NCI-H774 (cell line): Measurements from ENCODE around the gene SLX4IP.

Source experiments
- DNase-seq: peaks from one replicate; lab custom pipeline; 2025; lab: John Stamatoyannopoulos, UW

SLX4IP gene

DNA sequence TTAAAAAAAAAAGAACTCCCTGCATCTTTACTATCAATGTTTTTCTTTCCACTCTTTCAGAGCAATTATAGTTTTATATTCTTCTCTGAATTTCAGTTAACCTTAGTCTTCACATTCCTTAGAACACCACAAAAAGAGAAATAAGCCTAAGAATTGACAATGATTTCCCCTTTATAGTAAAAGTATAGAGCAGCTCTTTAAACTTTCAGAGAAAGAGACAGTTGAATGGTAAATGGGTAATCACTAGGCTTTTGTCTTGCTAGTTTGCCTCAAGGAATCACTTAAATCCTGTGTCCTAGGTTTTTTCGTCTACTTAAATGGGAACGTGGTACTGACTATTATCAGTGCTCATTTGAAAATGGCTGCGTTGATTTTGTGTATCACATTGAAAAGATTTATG lies 31.8 kb downstream of the SLX4IP start:
- DNase-seq, result no peak

DNA sequence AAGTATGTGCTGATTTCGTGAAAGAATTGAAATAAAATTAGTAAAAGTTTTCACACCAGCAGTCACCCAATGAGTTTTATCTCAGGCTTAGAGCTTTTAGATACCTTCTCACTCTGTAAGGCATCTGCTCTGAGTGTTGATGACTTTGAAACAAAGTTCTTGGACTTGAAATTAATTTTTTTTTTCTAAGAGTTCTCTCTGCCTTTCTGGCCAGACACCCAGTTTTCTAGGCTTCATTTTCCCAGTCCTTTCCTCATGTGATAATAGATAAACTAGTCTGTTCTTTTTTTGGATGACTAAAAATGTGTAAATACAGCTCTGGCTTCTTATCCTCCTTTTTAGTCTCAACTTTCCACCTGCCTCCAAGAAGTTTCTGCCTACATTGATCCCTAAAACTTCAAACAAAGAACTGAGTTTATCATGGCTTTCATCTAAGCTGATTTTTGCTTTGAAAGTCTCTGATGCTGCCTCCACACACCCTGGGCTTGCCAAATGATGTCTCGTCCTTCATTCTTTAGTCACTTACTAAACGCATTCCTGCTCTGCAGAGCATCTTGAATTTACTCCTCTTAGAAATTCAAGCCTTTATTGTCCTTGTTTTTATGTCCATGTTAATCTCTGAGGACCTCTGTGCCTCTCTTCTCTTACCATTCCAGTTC lies 32.7 kb downstream of the SLX4IP start:
- DNase-seq, result no peak

DNA sequence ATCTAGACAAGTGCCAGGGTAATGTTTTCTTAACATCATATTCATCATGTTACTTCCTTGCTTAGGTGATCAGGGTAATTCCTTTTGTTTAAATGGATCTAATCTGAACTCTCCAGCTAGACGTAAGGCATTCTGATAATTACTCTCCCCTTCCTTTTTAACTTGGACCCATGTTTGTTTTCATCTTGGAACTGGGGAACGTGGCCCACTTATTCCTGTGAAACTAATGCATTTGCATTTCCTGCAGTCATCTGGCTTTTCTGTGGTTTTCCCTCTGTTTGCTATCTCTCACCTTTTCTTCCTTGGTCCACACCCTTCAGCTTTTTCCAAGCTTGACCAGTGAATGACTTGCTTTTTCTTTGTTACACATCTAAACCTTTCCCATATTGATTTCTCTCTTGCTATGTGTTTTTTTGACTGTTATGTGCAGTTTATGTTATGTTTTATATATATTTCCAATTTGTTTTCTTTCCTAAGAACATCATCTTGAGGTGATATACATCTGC lies 33.3 kb downstream of the SLX4IP start:
- no peak for DNase-seq

DNA sequence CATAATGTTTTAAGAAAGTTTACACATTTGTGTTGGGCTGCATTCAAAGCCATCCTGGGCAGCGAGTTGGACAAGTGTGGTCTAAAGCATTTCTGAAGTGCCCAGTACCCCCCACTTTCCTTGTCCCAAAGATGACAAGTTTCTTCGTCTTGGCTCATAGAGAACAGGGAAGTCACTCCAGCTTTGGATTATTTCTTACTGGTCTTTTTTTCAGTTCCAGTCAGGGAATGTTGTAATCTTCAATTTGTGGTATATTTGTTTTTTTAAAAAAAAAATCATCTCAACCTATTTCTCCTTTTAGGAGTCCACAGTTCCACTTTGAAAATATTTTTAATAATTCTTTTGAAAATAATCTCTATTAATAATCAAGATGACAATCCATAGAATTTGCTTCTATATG lies 34.0 kb downstream of the SLX4IP start:
- DNase-seq, result no peak

DNA sequence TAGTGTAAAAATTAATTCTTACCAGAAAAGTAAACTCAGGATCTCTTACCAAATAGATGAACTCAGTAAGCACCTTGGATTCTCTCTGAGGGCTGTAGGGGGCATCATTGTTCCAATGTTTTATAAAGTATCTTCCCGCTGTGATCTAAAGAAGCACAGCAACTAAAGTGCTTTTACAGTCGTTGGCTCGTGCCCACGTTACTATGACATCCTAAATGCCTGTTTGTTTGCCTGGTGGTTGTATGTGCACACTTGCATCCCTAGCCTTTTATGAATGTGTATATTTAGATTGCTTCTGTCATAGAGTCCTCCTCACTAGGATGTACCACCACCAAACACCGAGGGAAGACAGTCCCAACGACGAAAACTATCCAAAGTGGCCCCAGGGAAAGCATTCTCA lies 34.5 kb downstream of the SLX4IP start:
- peak; percentile 84 for DNase-seq

DNA sequence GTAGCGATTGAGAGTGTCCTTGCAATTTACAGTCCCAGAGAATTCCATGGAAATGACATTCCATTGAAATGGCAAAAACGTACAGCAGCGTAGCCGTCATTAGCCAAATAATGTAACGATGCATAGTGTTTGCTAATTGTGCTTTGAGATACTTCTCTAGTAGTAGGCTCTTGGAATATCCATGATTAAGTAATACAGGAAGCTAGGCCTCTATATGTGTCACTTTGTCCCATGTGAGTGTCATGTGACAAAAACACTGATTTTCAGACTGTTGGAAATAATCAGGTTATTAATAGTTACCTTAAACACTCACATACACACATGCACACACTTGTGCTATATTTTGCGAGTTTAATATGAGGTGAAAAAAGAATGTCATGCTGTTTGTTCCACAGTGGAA lies 35.2 kb downstream of the SLX4IP start:
- no peak for DNase-seq

DNA sequence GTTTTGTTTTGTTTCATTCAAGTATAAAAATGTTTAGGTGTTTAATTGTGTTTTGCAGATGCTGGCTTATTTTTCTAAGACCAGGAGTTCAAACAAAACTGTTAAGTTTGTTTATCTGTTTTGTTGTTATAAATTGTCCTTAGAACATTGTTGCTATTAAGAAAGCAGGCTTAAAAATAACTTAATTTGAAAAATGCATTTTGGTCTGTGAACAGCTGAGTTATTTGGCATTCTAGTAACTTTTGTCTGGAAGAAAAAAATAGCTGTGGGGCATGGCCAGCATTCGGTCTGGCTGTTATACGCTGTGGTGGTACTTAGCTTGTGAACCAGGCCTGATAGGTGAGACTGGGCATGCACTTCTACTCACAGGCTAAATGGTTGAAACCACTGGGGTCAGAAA lies 37.8 kb downstream of the SLX4IP start:
- no peak for DNase-seq

DNA sequence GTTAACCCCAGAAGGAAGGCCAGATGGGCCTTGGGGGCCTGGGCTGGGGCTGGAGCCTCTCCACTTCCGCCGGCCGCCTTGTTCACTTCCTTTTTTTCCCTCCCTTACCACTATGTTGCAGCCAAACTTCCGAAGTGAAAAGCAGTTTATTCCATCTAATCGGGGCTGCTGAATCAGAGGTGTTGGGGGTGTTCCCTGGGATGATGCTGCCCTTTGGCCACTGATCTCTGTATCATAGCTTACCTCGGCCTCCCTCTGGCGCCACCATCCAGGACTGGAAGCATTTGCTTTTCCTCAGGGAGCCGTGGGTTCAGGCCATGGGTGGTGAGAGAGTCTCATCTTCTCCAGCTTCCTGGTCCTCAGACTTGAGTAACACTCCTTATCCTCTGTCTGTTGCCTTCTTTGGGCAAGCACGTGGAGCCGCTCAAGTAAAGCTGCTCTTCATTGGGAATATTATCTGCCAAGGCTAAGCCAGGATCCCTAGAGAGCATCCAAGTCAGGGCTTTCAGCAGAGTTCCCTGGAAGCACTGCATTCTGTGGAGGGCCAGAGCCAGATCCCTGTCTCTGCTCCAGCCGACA lies 39.6 kb downstream of the SLX4IP start:
- no peak for DNase-seq

DNA sequence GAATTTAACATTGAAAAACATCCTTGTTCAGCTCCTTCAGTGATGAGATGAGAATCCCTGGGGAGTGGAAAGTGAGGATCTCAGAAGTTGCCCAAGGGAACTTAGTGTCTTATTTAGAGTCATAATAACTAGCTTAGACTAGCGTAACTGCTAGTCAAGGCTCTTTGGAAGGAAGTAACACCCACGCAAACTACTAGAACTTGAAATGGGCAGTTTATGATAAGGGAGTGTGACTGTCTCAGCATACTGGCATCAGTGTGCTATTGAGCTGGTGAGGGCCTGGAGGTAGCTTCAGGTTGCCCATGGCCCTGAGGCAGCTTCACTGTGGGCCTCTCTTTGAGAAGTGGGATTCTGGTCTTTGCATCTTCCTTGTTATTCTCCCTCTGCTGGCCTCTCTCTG lies 40.1 kb downstream of the SLX4IP start:
- DNase-seq, result no peak

DNA sequence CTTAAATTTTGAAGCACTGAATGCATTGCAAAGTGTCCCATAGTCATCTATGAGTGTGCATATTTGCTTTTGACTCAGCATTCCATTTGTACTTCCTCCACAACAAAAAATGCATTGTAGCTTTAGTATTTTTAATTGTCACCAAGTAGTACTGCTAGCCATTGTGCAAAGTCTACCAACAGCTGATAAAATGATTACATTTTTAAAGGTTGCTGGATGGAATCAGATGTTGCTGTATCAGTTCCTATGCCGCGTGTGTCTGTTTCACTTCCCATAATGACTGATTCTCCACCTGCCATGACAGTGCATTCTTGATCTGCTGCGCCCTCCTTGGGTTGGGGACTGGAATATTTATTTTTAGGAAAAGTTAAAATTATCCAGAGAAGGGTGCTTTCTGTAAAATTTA lies 41.2 kb downstream of the SLX4IP start:
- no peak for DNase-seq

DNA sequence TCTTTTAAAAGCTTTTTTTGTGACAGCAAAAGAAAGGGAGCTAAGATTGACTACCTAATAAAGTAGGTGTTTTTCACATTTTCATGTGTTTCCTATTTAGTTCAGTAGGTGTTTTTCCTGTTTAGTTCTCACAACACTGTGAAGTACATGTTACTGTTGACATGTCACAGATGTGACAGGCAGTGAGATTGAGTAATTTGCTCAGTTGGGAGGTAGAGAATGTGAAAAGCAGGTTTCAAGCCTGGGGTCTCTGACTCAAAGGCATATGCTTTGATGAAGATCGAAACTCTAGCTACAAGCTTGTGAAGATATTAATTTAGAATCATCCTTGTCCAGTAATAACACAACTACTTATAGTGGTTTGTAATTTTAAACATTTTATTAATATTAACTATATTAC lies 43.1 kb downstream of the SLX4IP start:
- no peak for DNase-seq

DNA sequence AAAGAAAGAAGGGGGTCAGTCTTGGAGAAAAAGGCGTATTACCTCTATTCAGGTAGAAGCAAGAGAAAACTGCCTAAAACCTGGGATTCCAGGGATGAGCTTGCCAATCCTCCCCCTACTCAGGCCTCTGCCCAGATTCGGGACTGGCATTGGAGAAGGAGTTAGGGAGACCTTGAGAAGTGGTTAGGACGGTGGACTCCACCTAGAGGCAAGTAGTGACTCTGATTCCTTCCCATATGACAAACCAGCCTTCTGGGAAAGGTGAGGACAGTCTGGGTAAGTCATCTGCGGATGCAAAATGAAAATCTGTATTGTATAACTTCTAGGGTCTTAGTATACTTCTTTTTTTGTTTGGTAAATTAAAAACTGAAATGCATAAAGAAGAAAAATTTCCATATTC lies 43.8 kb downstream of the SLX4IP start:
- no peak for DNase-seq

DNA sequence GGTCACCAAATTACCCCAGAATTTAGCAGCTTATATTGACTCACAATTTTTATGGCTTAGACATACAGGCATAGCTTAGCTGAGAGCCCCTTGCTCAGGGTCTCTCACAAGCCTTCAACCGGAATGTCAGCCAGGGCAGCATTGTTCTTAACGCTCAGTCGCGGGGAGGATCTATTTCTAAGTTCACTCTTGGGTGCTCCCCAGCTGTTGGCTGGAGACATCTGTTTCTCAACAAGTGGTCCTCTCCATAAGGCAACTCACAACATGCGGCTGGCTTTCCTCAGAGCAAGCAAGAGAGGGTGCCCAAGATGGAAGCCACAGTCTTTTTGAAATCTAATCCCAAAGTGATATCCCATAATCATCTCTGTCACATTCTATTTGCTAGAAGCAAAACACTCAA lies 46.6 kb downstream of the SLX4IP start:
- no peak for DNase-seq

DNA sequence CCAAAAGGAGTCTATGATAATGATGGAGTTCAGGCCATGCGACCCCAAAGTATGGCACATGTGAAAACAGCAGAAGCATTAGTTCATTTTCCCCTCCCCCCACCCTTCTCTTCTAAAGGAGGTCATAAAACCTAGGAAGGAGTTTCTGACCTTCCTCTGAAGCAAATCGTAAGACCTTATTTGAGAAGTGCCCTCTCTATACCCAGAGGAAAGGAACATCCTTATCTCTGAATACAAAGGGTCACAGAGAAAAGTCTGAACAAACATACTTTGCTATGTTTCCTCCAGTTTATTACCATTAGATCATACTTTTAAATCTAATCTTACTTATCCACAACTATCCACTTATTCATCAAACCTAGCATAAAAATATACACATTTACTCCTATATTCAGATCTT lies 48.6 kb downstream of the SLX4IP start:
- no peak for DNase-seq

DNA sequence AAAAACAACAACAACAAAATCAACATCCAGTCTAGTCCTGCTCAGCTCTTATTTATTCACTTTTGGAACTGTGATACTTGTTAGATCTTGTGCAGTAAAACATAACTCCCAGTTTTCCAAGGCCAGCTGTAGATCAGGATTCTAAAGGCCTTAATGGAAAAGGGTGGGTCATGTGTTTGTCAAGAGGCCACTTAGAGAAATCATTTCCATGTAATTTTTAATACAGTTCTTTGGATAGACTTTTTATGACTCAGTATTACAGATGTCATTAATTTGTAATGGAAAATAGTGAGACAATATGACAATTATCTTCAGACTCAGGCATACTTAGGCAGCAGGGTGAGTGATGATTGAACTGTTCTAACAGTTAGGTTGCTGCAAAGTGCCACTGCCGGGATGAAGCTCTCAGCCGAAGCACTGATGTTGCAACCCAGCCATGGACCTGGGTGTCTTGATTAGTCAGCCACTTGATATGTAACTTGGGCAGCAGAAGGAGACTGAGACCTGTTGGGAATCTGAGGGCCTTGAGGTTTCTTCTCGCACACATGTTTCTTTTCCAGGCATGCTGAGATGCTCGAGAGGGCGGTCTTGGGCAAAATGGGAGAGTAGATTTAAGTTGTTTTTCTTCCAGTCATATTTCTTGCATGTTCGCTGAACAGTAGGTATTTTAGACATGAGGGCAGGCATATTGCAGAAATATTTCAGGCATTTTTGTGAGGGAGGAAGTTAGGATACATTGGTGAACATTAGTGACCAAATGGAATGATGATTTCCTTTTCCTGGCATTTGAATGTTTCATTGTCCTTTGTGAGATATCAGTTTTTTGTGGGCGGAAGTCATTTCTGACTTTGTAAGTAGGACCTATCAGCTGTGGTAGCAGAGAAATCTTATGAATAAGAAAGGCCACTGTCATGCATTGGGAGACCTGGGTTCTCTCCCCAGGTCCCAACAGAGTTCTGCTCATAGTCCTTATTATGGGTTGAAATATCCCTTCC lies 52.3 kb downstream of the SLX4IP start:
- DNase-seq, result no peak

DNA sequence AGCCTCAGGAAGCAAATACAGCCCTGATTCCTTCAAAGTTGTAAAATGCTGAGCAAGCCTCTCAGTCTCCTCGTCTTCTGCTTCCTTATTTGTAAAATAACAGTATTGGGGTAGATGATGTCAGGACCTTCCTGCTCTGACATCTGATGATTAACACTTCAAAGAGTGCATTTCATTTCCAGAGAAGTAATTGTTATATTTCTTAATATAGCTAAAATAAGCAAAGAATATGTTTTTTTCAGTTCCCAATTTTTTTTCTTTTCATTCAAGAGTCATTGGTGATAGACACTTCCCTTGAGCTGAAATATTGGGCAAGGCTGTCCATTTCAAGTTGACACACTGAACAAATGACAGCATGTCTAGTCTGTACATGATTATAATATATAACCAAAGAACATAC lies 53.4 kb downstream of the SLX4IP start:
- no peak for DNase-seq

DNA sequence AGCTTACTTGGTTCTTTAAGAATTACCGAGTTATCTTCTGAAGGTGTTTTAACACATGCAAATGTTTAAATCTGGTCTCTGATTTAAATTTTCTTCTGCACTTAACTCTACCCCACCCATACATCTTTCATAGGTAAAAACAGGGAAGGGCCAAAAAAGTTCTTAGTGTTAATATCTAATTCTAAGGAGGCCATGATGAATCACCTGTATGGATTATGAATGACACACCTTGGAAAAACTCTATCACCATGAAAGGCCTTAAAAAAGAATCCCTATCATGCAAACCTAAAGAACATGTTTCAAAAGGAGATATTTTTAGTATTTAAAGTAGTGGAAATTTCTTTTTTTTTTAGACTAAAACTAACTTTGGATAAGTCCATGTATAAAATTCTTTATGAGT lies 54.7 kb downstream of the SLX4IP start:
- no peak for DNase-seq

DNA sequence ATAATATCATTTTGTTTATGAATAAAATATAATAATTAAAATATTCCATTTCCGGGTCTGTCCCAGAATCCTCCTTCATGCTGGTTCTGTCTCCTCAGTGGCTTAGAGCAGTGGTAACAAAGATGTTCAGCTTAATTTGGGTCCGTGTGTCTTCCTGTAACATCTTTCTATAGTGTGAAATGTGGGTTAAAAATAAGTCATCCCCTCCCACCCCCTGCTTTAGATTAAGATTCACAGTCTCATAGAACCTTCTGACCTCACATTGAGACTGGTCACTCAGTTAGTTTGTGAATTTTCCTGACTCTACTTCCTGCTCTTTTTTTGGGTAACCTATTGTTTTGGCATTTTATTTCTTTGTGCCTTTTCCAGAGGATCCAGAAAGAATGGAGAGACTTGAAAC lies 55.2 kb downstream of the SLX4IP start:
- no peak for DNase-seq

DNA sequence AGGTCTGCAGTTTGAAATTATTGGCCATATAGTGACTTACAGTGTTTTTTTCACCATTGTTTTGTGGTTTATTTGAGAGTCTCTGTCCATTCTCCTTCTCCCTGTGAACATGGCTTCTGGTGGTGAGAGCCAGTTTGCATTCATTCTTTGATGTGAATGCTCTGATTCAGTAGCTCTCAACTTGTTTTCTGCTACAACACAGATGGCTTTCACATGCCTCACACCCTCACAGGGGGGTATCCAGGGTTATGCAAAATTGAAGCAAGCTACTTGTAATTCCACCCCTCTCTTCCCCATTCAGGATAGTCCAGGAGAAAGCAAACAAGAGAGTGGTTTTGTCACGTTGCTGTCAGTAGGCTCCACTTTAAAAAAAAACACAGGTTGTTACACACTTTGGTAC lies 55.6 kb downstream of the SLX4IP start:
- no peak for DNase-seq

DNA sequence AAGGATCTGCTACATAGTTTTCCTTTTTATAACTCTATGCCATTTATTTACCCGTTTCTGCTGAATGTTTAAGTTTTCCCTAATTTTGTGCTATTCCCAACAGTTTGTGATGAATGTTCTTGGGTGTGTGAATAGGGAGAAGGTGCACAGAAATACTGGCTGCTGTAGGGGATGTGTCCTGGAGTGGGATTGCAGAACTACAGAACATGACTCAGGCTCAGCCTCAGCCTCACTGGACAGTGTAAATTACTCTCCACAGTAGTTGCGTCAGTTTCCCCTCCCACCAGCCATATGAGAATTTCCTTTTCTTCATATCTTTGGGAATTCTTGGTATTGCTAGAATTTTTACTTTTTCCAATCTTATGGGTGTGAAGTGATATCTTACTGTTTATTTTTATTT lies 57.0 kb downstream of the SLX4IP start:
- no peak for DNase-seq

DNA sequence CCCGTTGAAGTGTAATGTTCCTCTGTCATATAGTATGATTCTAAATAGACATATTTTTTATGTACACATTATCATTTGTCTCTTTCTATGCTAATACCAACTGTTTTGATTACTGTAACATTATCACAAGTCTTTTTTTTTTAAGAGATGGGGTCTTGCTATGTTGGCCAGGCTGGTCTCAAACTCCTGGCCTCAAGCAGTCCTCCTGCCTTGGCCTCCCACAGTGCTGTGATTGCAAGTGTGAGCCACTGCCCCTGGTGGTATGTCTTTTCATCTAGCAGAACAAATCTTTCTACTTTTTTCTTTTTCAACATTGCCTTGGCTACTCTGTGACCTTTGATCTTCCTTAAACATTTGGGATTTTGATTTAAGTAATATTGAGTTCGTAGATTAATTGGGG lies 57.7 kb downstream of the SLX4IP start:
- no peak for DNase-seq

DNA sequence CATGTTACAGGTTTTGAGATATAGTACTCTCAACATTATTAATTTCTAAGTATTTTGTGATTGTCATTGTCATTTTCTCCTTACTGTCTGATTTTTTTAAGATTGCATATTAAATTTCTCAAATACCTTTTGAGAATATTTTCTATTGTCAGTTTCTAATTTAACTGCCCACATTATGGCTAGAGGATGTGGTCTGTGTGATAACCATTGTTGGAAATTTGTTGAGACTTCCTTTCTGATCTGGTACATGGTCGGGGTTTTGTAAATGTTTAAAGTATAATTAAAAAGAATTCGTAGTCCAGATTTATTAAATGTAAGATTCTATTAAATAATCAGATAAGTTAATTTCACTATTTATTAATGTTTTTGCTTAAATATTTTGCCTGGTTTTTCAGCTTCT lies 60.1 kb downstream of the SLX4IP start:
- no peak for DNase-seq

DNA sequence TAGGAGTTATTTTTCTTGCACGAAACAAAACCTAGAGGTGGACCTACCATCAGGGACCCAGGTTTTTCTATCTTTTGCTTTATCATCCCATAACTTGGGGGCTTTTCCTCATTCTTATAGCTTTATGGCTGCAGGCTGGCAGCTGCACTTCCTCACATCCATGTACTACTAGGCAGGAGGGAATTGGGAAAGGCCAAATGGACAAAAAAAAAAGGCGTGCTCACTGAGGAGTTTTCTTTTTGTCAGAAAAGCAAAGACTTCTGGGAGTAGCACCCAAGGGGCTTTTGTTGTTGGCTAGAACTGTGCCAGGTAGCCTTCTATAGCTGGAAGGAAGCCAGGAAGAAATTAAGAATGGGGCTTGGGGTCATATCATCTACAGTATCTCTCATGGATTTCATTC lies 61.4 kb downstream of the SLX4IP start:
- DNase-seq, result no peak
